Thoracic aorta (tissue), 2 donors: Measurements from ENCODE around the gene SH3RF1. TPM values are rescaled to one million over a fixed set of nuclear protein-coding genes. Genes with fewer than 3 reads are reported as not detected.

Experiments used
- ATAC-seq: fragments of 150-250 bp; one replicate; pipeline ENCODE4 v1.8.0; 2017; ENCODE audit warnings: low read depth; ENCODE audit not compliant: insufficient number of reproducible peaks, low FRiP score
- DNase-seq: peaks from one replicate; pipeline ENCODE4 v3.0.0-alpha.2; 2020; ENCODE audit warnings: low spot score
- H3K27ac ChIP-seq, 2 donors: fragments of 200-600 bp; sonication (generic); 1 replicate in 1 of 2; 2 replicates in 1 of 2; pipeline ENCODE4 v1.5.1; 2016; ENCODE audit warnings: mild to moderate bottlenecking in 2 of 2, moderate library complexity in 2 of 2
- H3K27me3 ChIP-seq: fragments of 200-600 bp; sonication (generic); replicated peaks from 2 replicates; pipeline ENCODE4 v1.6.0; 2016; ENCODE audit warnings: mild to moderate bottlenecking; ENCODE audit not compliant: insufficient read depth
- H3K36me3 ChIP-seq: fragments of 200-600 bp; sonication (generic); one replicate; pipeline ENCODE4 v1.5.1; 2016
- H3K4me1 ChIP-seq, 2 donors: fragments of 200-600 bp; sonication (generic); 1 replicate in 1 of 2; 2 replicates in 1 of 2; pipeline versions ENCODE4 v1.5.1 to v1.6.0; 2016; ENCODE audit warnings: low read depth in 2 of 2, mild to moderate bottlenecking in 1 of 2; ENCODE audit not compliant: control insufficient read depth in 1 of 2
- H3K4me3 ChIP-seq: fragments of 200-600 bp; sonication (generic); 2 replicates; pipeline ENCODE4 v1.5.1; 2016; ENCODE audit warnings: mild to moderate bottlenecking
- H3K9me3 ChIP-seq: fragments of 200-600 bp; sonication (generic); 2 replicates; pipeline ENCODE4 v1.5.1; 2016
- total RNA-seq, 2 donors: library from RNA; depleted of rRNA; stranded (reverse); fragments of >200 nt; gene quantifications; one replicate each; pipeline versions ENCODE4 v1.1.0 to v1.2.3, GENCODE V29; 2016
- TF ChIP-seq, protein P1 (sequence below): fragments of 200-600 bp; sonication (generic); IDR thresholded peaks from one replicate; pipeline ENCODE4 v1.5.1; 2019; ENCODE audit warnings: antibody characterized with exemption

Gene SH3RF1
- total RNA-seq, 2 donors from 2014 or later, result 21.9 to 24.6 TPM

DNA sequence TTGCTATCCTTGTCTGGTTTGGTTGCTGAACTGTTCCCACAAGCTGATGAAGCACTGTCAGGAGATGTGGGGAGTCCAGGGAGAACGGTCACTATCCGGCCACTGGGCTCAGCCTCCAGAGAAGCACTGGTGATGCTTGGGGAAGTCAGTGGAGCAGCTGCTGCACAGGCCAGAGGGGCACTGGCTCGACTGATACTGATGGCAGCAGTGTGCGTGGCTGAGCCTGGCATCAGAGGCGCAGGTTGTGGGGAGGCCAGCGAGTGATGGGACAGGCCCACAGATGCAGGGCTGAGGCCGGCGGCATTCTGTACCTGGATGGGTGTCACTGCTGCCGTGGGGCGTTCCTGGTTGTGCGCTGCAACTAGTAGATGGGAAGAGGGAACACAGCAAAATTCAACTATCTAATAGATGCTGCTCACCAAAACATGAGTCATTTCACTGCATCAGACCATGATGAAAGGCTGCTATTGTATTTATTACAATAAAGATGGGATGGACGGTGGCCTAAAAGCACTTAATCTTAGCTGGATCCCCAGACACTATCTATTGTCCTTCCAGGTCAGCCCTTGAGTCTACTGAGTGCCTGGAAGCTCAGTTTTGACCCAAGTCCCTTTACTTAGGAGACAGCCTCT, 154.4 kb downstream of the SH3RF1 start:
- no peaks in the 10 kb centered on the region for H3K27me3 ChIP-seq
- H3K27ac ChIP-seq, result peak overlapping the region; percentile 38 to 80
- no peak overlapping the region for H3K4me3 ChIP-seq
- no peaks in the 10 kb centered on the region for H3K9me3 ChIP-seq
- no peaks in the 10 kb centered on the region for H3K36me3 ChIP-seq
- TF ChIP-seq, protein P1, sequence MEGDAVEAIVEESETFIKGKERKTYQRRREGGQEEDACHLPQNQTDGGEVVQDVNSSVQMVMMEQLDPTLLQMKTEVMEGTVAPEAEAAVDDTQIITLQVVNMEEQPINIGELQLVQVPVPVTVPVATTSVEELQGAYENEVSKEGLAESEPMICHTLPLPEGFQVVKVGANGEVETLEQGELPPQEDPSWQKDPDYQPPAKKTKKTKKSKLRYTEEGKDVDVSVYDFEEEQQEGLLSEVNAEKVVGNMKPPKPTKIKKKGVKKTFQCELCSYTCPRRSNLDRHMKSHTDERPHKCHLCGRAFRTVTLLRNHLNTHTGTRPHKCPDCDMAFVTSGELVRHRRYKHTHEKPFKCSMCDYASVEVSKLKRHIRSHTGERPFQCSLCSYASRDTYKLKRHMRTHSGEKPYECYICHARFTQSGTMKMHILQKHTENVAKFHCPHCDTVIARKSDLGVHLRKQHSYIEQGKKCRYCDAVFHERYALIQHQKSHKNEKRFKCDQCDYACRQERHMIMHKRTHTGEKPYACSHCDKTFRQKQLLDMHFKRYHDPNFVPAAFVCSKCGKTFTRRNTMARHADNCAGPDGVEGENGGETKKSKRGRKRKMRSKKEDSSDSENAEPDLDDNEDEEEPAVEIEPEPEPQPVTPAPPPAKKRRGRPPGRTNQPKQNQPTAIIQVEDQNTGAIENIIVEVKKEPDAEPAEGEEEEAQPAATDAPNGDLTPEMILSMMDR, result no peak
- no peak for DNase-seq
- ATAC-seq, result no peak
- H3K4me1 ChIP-seq, result peaks cover 7 to 29% of the 10 kb centered on the region in 2 donors

DNA sequence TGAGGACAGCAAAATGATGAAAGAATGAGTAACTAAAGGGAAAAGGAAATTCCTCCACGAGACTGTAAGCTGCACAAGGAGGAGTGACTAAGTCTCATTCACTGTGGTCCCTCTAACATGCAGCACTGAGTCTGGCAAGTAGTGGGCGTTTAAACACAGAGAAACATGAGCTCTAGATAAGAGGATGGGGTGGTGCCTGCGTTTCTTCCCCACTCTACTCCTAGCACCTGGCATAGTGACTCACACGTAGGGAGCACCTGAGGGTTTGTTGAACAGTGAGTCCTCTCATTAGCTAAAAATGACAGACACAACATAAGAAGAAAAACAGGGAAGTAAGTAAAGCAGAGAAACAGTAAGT, 154.9 kb downstream of the SH3RF1 start:
- DNase-seq, result peak; percentile 22
- Histone ChIP-seq H3K36me3 (no peaks in the 10 kb centered on the region), H3K4me3 (no peak overlapping the region), H3K4me1 (peaks cover 7 to 29% of the 10 kb centered on the region in 2 donors), H3K27ac (peak overlapping the region; percentile 38 to 80), H3K27me3 (no peaks in the 10 kb centered on the region), H3K9me3 (no peaks in the 10 kb centered on the region)
- TF ChIP-seq, protein P1, result no peak
- ATAC-seq, result peak; percentile 73

DNA sequence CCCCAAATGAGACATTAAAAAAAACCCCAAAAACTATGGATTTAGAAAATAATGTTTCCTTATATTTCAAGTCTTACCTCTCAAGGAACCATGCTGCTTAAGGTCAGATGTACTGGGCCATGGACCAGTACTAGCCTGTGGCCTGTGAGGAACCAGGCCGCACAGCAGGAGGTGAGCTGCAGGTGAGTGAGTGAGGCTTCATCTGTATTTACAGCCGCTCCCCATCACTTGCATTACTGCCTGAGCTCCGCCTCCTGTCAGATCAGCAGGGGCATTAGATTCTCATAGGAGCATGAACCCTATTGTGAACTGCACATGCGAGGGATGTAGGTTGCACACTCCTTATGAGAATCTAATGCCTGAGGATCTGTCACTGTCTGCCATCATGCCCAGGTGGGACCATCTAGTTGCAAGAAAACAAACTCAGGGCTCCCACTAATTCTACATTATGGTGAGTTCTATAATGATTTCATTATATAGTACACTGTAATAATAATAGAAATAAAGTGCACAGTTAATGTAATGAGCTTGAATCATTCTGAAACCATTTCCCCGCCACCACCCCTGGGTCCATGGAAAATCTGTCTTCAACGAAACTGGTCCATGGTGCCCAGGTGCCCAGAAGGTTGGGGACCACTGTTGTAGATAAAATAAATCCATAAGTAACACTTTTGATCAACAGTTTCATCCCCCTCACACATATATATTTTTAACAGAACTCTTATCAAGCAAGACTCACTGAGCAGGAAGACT, 155.4 kb downstream of the SH3RF1 start:
- no peak overlapping the region for H3K4me3 ChIP-seq
- H3K27ac ChIP-seq, result peak overlapping the region in 1 of 2 donors; percentile 80
- peaks cover 7 to 29% of the 10 kb centered on the region in 2 donors for H3K4me1 ChIP-seq
- no peaks in the 10 kb centered on the region for H3K36me3 ChIP-seq
- DNase-seq, result no peak
- no peak for ATAC-seq
- H3K9me3 ChIP-seq, result no peaks in the 10 kb centered on the region
- TF ChIP-seq, protein P1, result no peak
- no peaks in the 10 kb centered on the region for H3K27me3 ChIP-seq

DNA sequence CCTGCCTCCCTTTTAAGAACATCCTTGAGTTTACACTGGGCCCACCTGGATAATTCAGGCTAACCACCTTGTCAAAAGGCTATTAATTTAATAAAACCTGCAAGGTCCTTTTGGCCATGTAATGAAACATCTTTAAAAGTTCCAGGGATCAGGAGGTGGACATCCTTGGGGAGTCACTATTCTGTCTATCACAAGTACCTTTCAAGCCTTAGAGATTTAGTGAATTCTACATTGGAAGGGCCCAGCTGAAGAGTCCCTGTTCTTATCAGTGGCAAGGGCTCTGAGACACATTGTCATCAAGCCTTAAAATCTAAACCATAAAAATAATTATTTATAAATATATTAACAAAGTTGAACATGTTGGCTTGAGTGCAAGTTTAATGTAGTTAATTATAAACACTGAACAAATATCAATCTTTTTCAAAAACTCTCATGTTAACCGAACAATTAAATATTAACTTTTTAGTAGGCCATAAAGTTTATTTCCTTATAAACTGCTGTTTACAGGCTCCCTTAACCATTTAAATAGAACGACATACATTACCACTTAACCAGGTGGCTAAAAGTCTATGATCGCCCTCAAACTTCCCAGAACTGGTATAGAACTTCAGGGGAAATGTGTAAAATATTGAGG, 156.3 kb downstream of the SH3RF1 start:
- no peaks in the 10 kb centered on the region for H3K9me3 ChIP-seq
- ATAC-seq (no peak), DNase-seq (no peak)
- H3K36me3 ChIP-seq, result no peaks in the 10 kb centered on the region
- TF ChIP-seq, protein P1, result no peak
- peaks cover 7 to 29% of the 10 kb centered on the region in 2 donors for H3K4me1 ChIP-seq
- no peak overlapping the region for H3K27ac ChIP-seq
- H3K4me3 ChIP-seq, result no peak overlapping the region
- H3K27me3 ChIP-seq, result no peaks in the 10 kb centered on the region

DNA sequence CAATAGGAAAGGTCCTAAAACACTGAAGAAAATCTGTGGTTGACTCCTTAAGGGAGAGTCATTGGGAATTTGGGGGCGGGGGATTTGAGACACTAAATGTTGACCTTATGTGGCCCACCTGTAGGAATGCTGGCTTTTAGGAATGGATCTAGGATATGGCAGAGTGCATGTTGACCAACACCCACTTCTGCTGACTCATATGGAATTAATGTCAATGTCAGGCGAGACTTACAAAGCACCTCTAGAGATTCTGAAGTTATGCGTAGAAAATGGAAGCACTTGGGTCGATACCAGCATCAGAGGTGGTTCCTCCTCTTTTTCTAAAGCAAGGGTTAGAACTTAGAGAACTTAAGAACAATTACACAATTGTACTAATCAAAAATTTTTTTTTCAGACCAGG, 160.1 kb downstream of the SH3RF1 start:
- H3K36me3 ChIP-seq, result peaks cover 7% of the 10 kb centered on the region
- DNase-seq (no peak), ATAC-seq (no peak)
- peaks cover 3 to 4% of the 10 kb centered on the region in 2 donors for H3K4me1 ChIP-seq
- TF ChIP-seq, protein P1, result no peak
- H3K27ac ChIP-seq, result no peak overlapping the region
- no peaks in the 10 kb centered on the region for H3K9me3 ChIP-seq
- H3K4me3 ChIP-seq, result no peak overlapping the region
- no peaks in the 10 kb centered on the region for H3K27me3 ChIP-seq
